GM19463 (cell line): Measurements from ENCODE around the gene OR6C70.

Source experiments
- ATAC-seq: cut with Tn5 transposase; IDR thresholded peaks from one replicate; pipeline ENCODE4 v1.9.1; 2021; ENCODE audit warnings: mild to moderate bottlenecking, moderate library complexity; ENCODE audit not compliant: unreplicated experiment

Gene OR6C70

GRCh38 chr12:55420307-55420962 lies 49.5 kb downstream of the OR6C70 start:
- ATAC-seq = no peak
